ENCODE measurements around the gene WDFY3. TPM values are rescaled to one million over a fixed set of nuclear protein-coding genes. Genes with fewer than 3 reads are reported as not detected.

WDFY3 gene
- total RNA-seq, 1 experiment from 2014 or later, result 42.7 TPM

- no peaks in the 10 kb centered on the region for H3K9me3 ChIP-seq
- Mint-ChIP-seq H3K27ac (ENCODE audit: unreplicated experiment) (no peak overlapping the region), H3K27me3 (ENCODE audit: insufficient read depth, unreplicated experiment) (no peaks in the 10 kb centered on the region), H3K4me1 (ENCODE audit: low read depth, unreplicated experiment) (peaks cover 15% of the 10 kb centered on the region), H3K9me3 (ENCODE audit: unreplicated experiment) (no peaks in the 10 kb centered on the region), H3K36me3 (ENCODE audit: insufficient read depth, unreplicated experiment) (peaks cover 6% of the 10 kb centered on the region), H3K4me3 (ENCODE audit: unreplicated experiment) (no peak overlapping the region)
- H3K36me3 ChIP-seq (ENCODE audit: control insufficient read depth, insufficient read depth, low read length), result no peaks in the 10 kb centered on the region
- H3K4me1 ChIP-seq, result no peaks in the 10 kb centered on the region; the same call in 1 of the 2 replicates
- ChIA-PET CTCF (no interaction called here), POLR2A (no interaction called here)
- intact Hi-C loops (cut with micrococcal nuclease; ENCODE audit: unreplicated experiment), result no loop called here
- H3K4me3 ChIP-seq (ENCODE audit: low read depth, low read length), result no peak overlapping the region
- TF ChIP-seq, protein P1, sequence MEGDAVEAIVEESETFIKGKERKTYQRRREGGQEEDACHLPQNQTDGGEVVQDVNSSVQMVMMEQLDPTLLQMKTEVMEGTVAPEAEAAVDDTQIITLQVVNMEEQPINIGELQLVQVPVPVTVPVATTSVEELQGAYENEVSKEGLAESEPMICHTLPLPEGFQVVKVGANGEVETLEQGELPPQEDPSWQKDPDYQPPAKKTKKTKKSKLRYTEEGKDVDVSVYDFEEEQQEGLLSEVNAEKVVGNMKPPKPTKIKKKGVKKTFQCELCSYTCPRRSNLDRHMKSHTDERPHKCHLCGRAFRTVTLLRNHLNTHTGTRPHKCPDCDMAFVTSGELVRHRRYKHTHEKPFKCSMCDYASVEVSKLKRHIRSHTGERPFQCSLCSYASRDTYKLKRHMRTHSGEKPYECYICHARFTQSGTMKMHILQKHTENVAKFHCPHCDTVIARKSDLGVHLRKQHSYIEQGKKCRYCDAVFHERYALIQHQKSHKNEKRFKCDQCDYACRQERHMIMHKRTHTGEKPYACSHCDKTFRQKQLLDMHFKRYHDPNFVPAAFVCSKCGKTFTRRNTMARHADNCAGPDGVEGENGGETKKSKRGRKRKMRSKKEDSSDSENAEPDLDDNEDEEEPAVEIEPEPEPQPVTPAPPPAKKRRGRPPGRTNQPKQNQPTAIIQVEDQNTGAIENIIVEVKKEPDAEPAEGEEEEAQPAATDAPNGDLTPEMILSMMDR (IDR thresholded peaks at IDR 0.05; ENCODE audit: insufficient read depth in 1 of 2, low read depth in 1 of 2, low read length in 1 of 2, severe bottlenecking in 1 of 2, unreplicated experiment in 1 of 2), result no peak
- no TSS peak for BruUV-seq (replicated peaks)
- H3K27me3 ChIP-seq (replicated peaks; ENCODE audit: control insufficient read depth, insufficient read depth, low read length), result no peaks in the 10 kb centered on the region
- DNase-seq, result no peak
Measured at GRCh38 chr4:84954982-84955567, 11.4 kb downstream of the WDFY3 start.

- no peaks in the 10 kb centered on the region for H3K9me3 ChIP-seq
- no TSS peak for BruUV-seq (replicated peaks)
- Mint-ChIP-seq H3K36me3 (ENCODE audit: insufficient read depth, unreplicated experiment) (peaks cover 6% of the 10 kb centered on the region), H3K9me3 (ENCODE audit: unreplicated experiment) (no peaks in the 10 kb centered on the region), H3K4me1 (ENCODE audit: low read depth, unreplicated experiment) (peaks cover 13% of the 10 kb centered on the region), H3K27me3 (ENCODE audit: insufficient read depth, unreplicated experiment) (no peaks in the 10 kb centered on the region), H3K4me3 (ENCODE audit: unreplicated experiment) (no peak overlapping the region), H3K27ac (ENCODE audit: unreplicated experiment) (no peak overlapping the region)
- H3K4me3 ChIP-seq (ENCODE audit: low read depth, low read length), result no peak overlapping the region
- no peaks in the 10 kb centered on the region; the same call in 1 of the 2 replicates for H3K4me1 ChIP-seq
- POLR2A ChIA-PET, result no interaction called here
- TF ChIP-seq, protein P1 (IDR thresholded peaks at IDR 0.05; ENCODE audit: insufficient read depth in 1 of 2, low read depth in 1 of 2, low read length in 1 of 2, severe bottlenecking in 1 of 2, unreplicated experiment in 1 of 2), result no peak
- no peaks in the 10 kb centered on the region for H3K36me3 ChIP-seq (ENCODE audit: control insufficient read depth, insufficient read depth, low read length)
- CTCF ChIA-PET, result no interaction called here
- no peak for DNase-seq
- H3K27me3 ChIP-seq (replicated peaks; ENCODE audit: control insufficient read depth, insufficient read depth, low read length), result no peaks in the 10 kb centered on the region
- intact Hi-C loops (cut with micrococcal nuclease; ENCODE audit: unreplicated experiment), result no loop called here
Measured at GRCh38 chr4:84952776-84953175, 13.7 kb downstream of the WDFY3 start.

- intact Hi-C loops (cut with micrococcal nuclease; ENCODE audit: unreplicated experiment), result no loop called here
- POLR2A ChIA-PET, result no interaction called here
- no peaks in the 10 kb centered on the region for H3K36me3 ChIP-seq (ENCODE audit: control insufficient read depth, insufficient read depth, low read length)
- CTCF ChIA-PET, result no interaction called here
- H3K9me3 Mint-ChIP-seq (ENCODE audit: unreplicated experiment), result no peaks in the 10 kb centered on the region
- H3K4me1 Mint-ChIP-seq (ENCODE audit: low read depth, unreplicated experiment), result peaks cover 13% of the 10 kb centered on the region
- no TSS peak for BruUV-seq (replicated peaks)
- no peaks in the 10 kb centered on the region for H3K9me3 ChIP-seq
- TF ChIP-seq, protein P1 (IDR thresholded peaks at IDR 0.05; ENCODE audit: insufficient read depth in 1 of 2, low read depth in 1 of 2, low read length in 1 of 2, severe bottlenecking in 1 of 2, unreplicated experiment in 1 of 2), result no peak
- no peak overlapping the region for H3K4me3 Mint-ChIP-seq (ENCODE audit: unreplicated experiment)
- H3K27ac Mint-ChIP-seq (ENCODE audit: unreplicated experiment), result no peak overlapping the region
- peaks cover 6% of the 10 kb centered on the region for H3K36me3 Mint-ChIP-seq (ENCODE audit: insufficient read depth, unreplicated experiment)
- no peaks in the 10 kb centered on the region for H3K27me3 ChIP-seq (replicated peaks; ENCODE audit: control insufficient read depth, insufficient read depth, low read length)
- no peaks in the 10 kb centered on the region for H3K4me1 ChIP-seq
- DNase-seq, result peak in 1 of 2 experiments; percentile 8
- no peaks in the 10 kb centered on the region for H3K27me3 Mint-ChIP-seq (ENCODE audit: insufficient read depth, unreplicated experiment)
- no peak overlapping the region for H3K4me3 ChIP-seq (ENCODE audit: low read depth, low read length)
Measured at GRCh38 chr4:84952004-84952403, 14.5 kb downstream of the WDFY3 start.
